ENCODE measurements around the gene ZNF680. TPM values are rescaled to one million over a fixed set of nuclear protein-coding genes. Genes with fewer than 3 reads are reported as not detected.

ZNF680 gene
- total and polyA plus RNA-seq, 2 experiments from 2014 or later, result 27.3 to 62.5 TPM

- TF ChIP-seq REST (IDR thresholded peaks at IDR 0.05; ENCODE audit: unreplicated experiment) (no peak), CREB1 (CRISPR knock-in tag; IDR thresholded peaks at IDR 0.05; ENCODE audit: low read depth) (no peak), ZNF114 (CRISPR knock-in tag; IDR thresholded peaks at IDR 0.05) (no peak), JUNB (IDR thresholded peaks at IDR 0.05; ENCODE audit: unreplicated experiment) (no peak), POLR2AphosphoS5 (IDR thresholded peaks at IDR 0.05; ENCODE audit: low read depth) (no peak), EZH2phosphoT487 (IDR thresholded peaks at IDR 0.05; ENCODE audit: unreplicated experiment) (no peak), STAT1 (IDR thresholded peaks at IDR 0.05; ENCODE audit: unreplicated experiment) (no peak), ETS1 (IDR thresholded peaks at IDR 0.05) (no peak), EZH2 (IDR thresholded peaks at IDR 0.05; ENCODE audit: low read depth, unreplicated experiment) (no peak), ZNF331 (CRISPR knock-in tag; IDR thresholded peaks at IDR 0.05; ENCODE audit: low read depth) (no peak)
- TF ChIP-seq, protein P1, sequence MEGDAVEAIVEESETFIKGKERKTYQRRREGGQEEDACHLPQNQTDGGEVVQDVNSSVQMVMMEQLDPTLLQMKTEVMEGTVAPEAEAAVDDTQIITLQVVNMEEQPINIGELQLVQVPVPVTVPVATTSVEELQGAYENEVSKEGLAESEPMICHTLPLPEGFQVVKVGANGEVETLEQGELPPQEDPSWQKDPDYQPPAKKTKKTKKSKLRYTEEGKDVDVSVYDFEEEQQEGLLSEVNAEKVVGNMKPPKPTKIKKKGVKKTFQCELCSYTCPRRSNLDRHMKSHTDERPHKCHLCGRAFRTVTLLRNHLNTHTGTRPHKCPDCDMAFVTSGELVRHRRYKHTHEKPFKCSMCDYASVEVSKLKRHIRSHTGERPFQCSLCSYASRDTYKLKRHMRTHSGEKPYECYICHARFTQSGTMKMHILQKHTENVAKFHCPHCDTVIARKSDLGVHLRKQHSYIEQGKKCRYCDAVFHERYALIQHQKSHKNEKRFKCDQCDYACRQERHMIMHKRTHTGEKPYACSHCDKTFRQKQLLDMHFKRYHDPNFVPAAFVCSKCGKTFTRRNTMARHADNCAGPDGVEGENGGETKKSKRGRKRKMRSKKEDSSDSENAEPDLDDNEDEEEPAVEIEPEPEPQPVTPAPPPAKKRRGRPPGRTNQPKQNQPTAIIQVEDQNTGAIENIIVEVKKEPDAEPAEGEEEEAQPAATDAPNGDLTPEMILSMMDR (conservative IDR thresholded peaks at IDR 0.05; ENCODE audit: low read depth in 2 of 2), result no peak
These were observed 39.6 kb upstream of the ZNF680 start (continued) for GRCh38 chr7:64602518-64602917.

GRCh38 chr7:64602086-64602485, 39.2 kb upstream of the ZNF680 start:
- Histone ChIP-seq H3K36me3 (ENCODE audit: insufficient read depth) (peaks cover 8% of the 10 kb centered on the region; the same call in 1 of the 2 replicates), H3K27me3 (ENCODE audit: insufficient read depth) (no peaks in the 10 kb centered on the region), H3K27ac (ENCODE audit: low read depth) (no peak overlapping the region), H2AFZ (no peak overlapping the region), H4K20me1 (replicated peaks; ENCODE audit: insufficient read depth) (no peaks in the 10 kb centered on the region), H3K79me2 (replicated peaks; ENCODE audit: insufficient read depth) (0 out of 2 replicates have a peak, but pooled peaks cover 4% of the 10 kb centered on the region), H3K4me2 (no peak overlapping the region), H3K4me1 (ENCODE audit: insufficient read depth) (no peaks in the 10 kb centered on the region), H3K4me3 (no peak overlapping the region), H3K9me2 (ENCODE audit: insufficient read depth) (no peaks in the 10 kb centered on the region), H3F3A (replicated peaks; ENCODE audit: low read depth) (no peaks in the 10 kb centered on the region)
- ATAC-seq (no peak), DNase-seq (ENCODE audit: low spot score) (no peak)
- Mint-ChIP-seq H3K4me1 (no peaks in the 10 kb centered on the region), H3K4me3 (no peak overlapping the region), H3K27ac (no peak overlapping the region), H3K36me3 (ENCODE audit: low read depth) (peaks cover 77% of the 10 kb centered on the region), H3K9me3 (peaks cover 61% of the 10 kb centered on the region), H3K27me3 (ENCODE audit: insufficient read depth, low read depth, poor library complexity) (peaks cover 5% of the 10 kb centered on the region)
- TF ChIP-seq REST (IDR thresholded peaks at IDR 0.05; ENCODE audit: unreplicated experiment) (no peak), ZNF114 (CRISPR knock-in tag; IDR thresholded peaks at IDR 0.05) (no peak), EZH2 (IDR thresholded peaks at IDR 0.05; ENCODE audit: low read depth, unreplicated experiment) (no peak)

All from GM23338 (cell line).